Caco-2 (cell line): ENCODE results near the gene MBP. TPM values are rescaled to one million over a fixed set of nuclear protein-coding genes. Genes with fewer than 3 reads are reported as not detected.

Source experiments
- BruUV-seq: library from RNA; stranded (reverse); fragments of 400-500 nt; replicated peaks from 2 replicates; lab custom pipeline; 2021; lab: Mats Ljungman, UMichigan
- CTCF ChIA-PET: fragments of 300-600 bp; sonication (Branson Sonifier 250); formaldehyde crosslinking; loops from one replicate; lab custom pipeline; 2022; ENCODE audit warnings: antibody characterized with exemption; lab: Charles Lee
- POLR2A ChIA-PET: fragments of 300-600 bp; sonication (Branson Sonifier 250); formaldehyde crosslinking; loops from one replicate; lab custom pipeline; 2022; ENCODE audit warnings: antibody characterized with exemption; lab: Charles Lee
- DNase-seq, 2 experiments: peaks; one replicate each; pipeline versions ENCODE4 v3.0.0 to v3.0.0-alpha.2; 2020 to 2022
- H3K27me3 ChIP-seq: replicated peaks from 2 replicates; pipeline ENCODE4 v1.6.0; 2011; ENCODE audit warnings: low read length; ENCODE audit not compliant: control insufficient read depth, insufficient read depth
- H3K36me3 ChIP-seq: 2 replicates; pipeline ENCODE4 v1.5.1; 2011; ENCODE audit warnings: low read length; ENCODE audit not compliant: control insufficient read depth, insufficient read depth
- H3K4me1 ChIP-seq: fragments of 250-450 bp; sonication (Bioruptor Pico); 2 replicates; pipeline ENCODE4 v1.5.1; 2020; ENCODE audit warnings: mild to moderate bottlenecking
- H3K4me3 ChIP-seq: 2 replicates; pipeline ENCODE4 v1.5.1; 2011; ENCODE audit warnings: low read depth, mild to moderate bottlenecking, control low read depth, low read length
- H3K9me3 ChIP-seq: fragments of 250-450 bp; sonication (Bioruptor Pico); 2 replicates; pipeline ENCODE4 v1.5.1; 2020; ENCODE audit warnings: mild to moderate bottlenecking, moderate library complexity
- H3K27ac Mint-ChIP-seq: one replicate; pipeline ENCODE4 v1.8.0; 2022; ENCODE audit warnings: mixed read lengths; ENCODE audit not compliant: unreplicated experiment
- H3K27me3 Mint-ChIP-seq: one replicate; pipeline ENCODE4 v1.8.0; 2022; ENCODE audit warnings: mixed read lengths; ENCODE audit not compliant: insufficient read depth, unreplicated experiment
- H3K36me3 Mint-ChIP-seq: one replicate; pipeline ENCODE4 v1.8.0; 2022; ENCODE audit warnings: mild to moderate bottlenecking, mixed read lengths; ENCODE audit not compliant: insufficient read depth, unreplicated experiment
- H3K4me1 Mint-ChIP-seq: one replicate; pipeline ENCODE4 v1.8.0; 2022; ENCODE audit warnings: low read depth, mixed read lengths; ENCODE audit not compliant: unreplicated experiment
- H3K4me3 Mint-ChIP-seq: one replicate; pipeline ENCODE4 v1.8.0; 2022; ENCODE audit warnings: mild to moderate bottlenecking, moderate library complexity, mixed read lengths; ENCODE audit not compliant: unreplicated experiment
- H3K9me3 Mint-ChIP-seq: one replicate; pipeline ENCODE4 v1.8.0; 2022; ENCODE audit warnings: mixed read lengths; ENCODE audit not compliant: unreplicated experiment
- intact Hi-C: fragments of 100-400 bp; cut with micrococcal nuclease; formaldehyde crosslinking; loops from one replicate; pipeline ENCODE4 v1.10.0; 2022; ENCODE audit not compliant: unreplicated experiment
- total RNA-seq: library from RNA; stranded (reverse); gene quantifications from 2 replicates; pipeline ENCODE4 v1.2.3, GENCODE V29; 2022
- TF ChIP-seq, protein P1 (sequence below), 2 experiments: fragments of 200-600 bp in 1 of 2; IDR thresholded peaks; 1 replicate in 1 of 2; 2 replicates in 1 of 2; pipeline versions ENCODE4 v1.5.1 to v1.8.0; 2011 to 2022; ENCODE audit warnings: antibody characterized with exemption in 1 of 2, control low read depth in 1 of 2, inconsistent platforms in 1 of 2, low read depth in 1 of 2, low read length in 1 of 2, mild to moderate bottlenecking in 1 of 2, moderate library complexity in 1 of 2; ENCODE audit not compliant: insufficient read depth in 1 of 2, severe bottlenecking in 1 of 2, unreplicated experiment in 1 of 2

The MBP gene
- total RNA-seq, 1 experiment from 2014 or later: 11.4 TPM

- TF ChIP-seq, protein P1, sequence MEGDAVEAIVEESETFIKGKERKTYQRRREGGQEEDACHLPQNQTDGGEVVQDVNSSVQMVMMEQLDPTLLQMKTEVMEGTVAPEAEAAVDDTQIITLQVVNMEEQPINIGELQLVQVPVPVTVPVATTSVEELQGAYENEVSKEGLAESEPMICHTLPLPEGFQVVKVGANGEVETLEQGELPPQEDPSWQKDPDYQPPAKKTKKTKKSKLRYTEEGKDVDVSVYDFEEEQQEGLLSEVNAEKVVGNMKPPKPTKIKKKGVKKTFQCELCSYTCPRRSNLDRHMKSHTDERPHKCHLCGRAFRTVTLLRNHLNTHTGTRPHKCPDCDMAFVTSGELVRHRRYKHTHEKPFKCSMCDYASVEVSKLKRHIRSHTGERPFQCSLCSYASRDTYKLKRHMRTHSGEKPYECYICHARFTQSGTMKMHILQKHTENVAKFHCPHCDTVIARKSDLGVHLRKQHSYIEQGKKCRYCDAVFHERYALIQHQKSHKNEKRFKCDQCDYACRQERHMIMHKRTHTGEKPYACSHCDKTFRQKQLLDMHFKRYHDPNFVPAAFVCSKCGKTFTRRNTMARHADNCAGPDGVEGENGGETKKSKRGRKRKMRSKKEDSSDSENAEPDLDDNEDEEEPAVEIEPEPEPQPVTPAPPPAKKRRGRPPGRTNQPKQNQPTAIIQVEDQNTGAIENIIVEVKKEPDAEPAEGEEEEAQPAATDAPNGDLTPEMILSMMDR (IDR thresholded peaks at IDR 0.05; ENCODE audit: insufficient read depth in 1 of 2, low read depth in 1 of 2, low read length in 1 of 2, severe bottlenecking in 1 of 2, unreplicated experiment in 1 of 2): no peak
- Mint-ChIP-seq H3K9me3 (no peaks in the 10 kb centered on the region), H3K27ac (no peak overlapping the region), H3K4me3 (no peak overlapping the region), H3K36me3 (no peaks in the 10 kb centered on the region), H3K27me3 (no peaks in the 10 kb centered on the region), H3K4me1 (no peaks in the 10 kb centered on the region)
- intact Hi-C loops: no loop called here
- Histone ChIP-seq H3K4me3 (no peak overlapping the region), H3K27me3 (no peaks in the 10 kb centered on the region), H3K36me3 (no peaks in the 10 kb centered on the region), H3K4me1 (no peaks in the 10 kb centered on the region), H3K9me3 (no peaks in the 10 kb centered on the region)
- BruUV-seq: no TSS peak
- ChIA-PET CTCF (no interaction called here), POLR2A (no interaction called here)
- DNase-seq: no peak
These were observed 93.1 kb downstream of the MBP start for GRCh38 chr18:77039196-77040130.

- Mint-ChIP-seq H3K27ac (no peak overlapping the region), H3K9me3 (no peaks in the 10 kb centered on the region), H3K27me3 (no peaks in the 10 kb centered on the region), H3K4me3 (no peak overlapping the region), H3K4me1 (no peaks in the 10 kb centered on the region), H3K36me3 (no peaks in the 10 kb centered on the region)
- Histone ChIP-seq H3K36me3 (no peaks in the 10 kb centered on the region), H3K9me3 (no peaks in the 10 kb centered on the region), H3K4me3 (no peak overlapping the region), H3K27me3 (no peaks in the 10 kb centered on the region), H3K4me1 (no peaks in the 10 kb centered on the region)
- POLR2A ChIA-PET: no interaction called here
- intact Hi-C loops: no loop called here
- TF ChIP-seq, protein P1 (IDR thresholded peaks at IDR 0.05; ENCODE audit: insufficient read depth in 1 of 2, low read depth in 1 of 2, low read length in 1 of 2, severe bottlenecking in 1 of 2, unreplicated experiment in 1 of 2): no peak
- no TSS peak for BruUV-seq
- DNase-seq: no peak
- CTCF ChIA-PET: no interaction called here
These were observed 94.3 kb downstream of the MBP start for GRCh38 chr18:77038182-77038858.

DNA sequence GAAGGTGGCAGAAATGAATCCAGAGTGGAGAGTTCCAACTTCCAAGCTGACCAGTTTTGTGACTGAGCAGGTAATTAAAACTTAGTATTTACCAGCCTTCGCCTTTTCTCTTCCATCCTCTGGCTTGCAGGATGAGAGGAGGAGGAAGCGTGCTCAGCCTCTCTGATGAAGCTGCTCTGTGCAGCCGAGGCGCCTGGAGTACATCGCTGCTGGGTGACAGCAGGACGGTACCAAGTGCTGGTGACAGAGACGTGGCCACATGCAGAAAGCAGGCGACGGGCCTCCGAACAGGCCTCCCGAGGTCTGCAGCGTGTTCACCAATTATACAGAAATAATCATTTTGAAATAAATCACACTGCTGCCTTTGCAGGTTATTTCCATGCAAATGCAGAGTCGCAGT is 95.0 kb downstream of the MBP start:
- CTCF ChIA-PET: no interaction called here
- H3K4me3 ChIP-seq: no peak overlapping the region
- Mint-ChIP-seq H3K9me3 (no peaks in the 10 kb centered on the region), H3K4me3 (no peak overlapping the region), H3K36me3 (no peaks in the 10 kb centered on the region), H3K27me3 (no peaks in the 10 kb centered on the region), H3K4me1 (no peaks in the 10 kb centered on the region), H3K27ac (no peak overlapping the region)
- no peaks in the 10 kb centered on the region for H3K9me3 ChIP-seq
- no peak for DNase-seq
- intact Hi-C loops: no loop called here
- no peaks in the 10 kb centered on the region for H3K4me1 ChIP-seq
- H3K27me3 ChIP-seq: no peaks in the 10 kb centered on the region
- no peaks in the 10 kb centered on the region for H3K36me3 ChIP-seq
- POLR2A ChIA-PET: no interaction called here
- BruUV-seq: no TSS peak
- TF ChIP-seq, protein P1 (IDR thresholded peaks at IDR 0.05; ENCODE audit: insufficient read depth in 1 of 2, low read depth in 1 of 2, low read length in 1 of 2, severe bottlenecking in 1 of 2, unreplicated experiment in 1 of 2): no peak
